H1 (cell line): ENCODE measurements around the gene PAK2.

Experiments used
- EP300 ChIP-seq, 2 experiments: IDR thresholded peaks; 1 replicate in 1 of 2; 2 replicates in 1 of 2; pipeline ENCODE4 v1.6.1; 2011 to 2012; ENCODE audit warnings: low read depth in 2 of 2, low read length in 2 of 2, mild to moderate bottlenecking in 2 of 2, borderline replicate concordance in 1 of 2, inconsistent platforms in 1 of 2, moderate library complexity in 1 of 2
- JUN ChIP-seq: IDR thresholded peaks from 2 replicates; pipeline ENCODE4 v1.6.1; 2011; ENCODE audit warnings: low read depth, mild to moderate bottlenecking, improper control_type of control experiment, low read length
- RAD21 ChIP-seq, 2 experiments: IDR thresholded peaks in 1 of 2; conservative IDR thresholded peaks in 1 of 2; 2 replicates each; pipeline ENCODE4 v1.6.1; 2011; ENCODE audit warnings: low read depth in 2 of 2, low read length in 2 of 2, improper control_type of control experiment in 1 of 2, inconsistent platforms in 1 of 2, mild to moderate bottlenecking in 1 of 2, moderate library complexity in 1 of 2

DNA sequence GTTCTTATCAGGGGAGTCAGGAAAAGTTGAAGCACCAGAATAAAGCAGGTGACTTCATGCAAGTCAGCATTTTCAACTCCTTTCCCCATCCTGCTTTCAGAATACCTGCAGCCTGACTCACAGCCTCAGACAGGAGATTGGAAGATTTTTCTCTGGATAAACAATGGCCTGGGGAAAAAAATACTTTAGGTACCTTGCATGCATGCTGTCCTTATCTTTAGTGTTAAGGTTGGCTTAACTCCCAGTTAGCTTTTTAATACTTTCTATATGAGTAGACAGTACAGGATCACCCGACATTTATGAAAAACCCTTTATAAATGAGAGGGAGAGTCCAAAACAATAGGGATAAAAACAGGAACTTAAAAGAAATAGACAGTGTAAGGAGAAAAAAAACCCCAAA is 53.6 kb downstream of the PAK2 start:
- no peak for TF ChIP-seq JUN
- no peak for TF ChIP-seq RAD21 (IDR thresholded peaks at IDR 0.05 in 1 of 2, conservative IDR thresholded peaks at IDR 0.05 in 1 of 2; ENCODE audit: low read depth in 2 of 2, low read length in 2 of 2)
- no peak for TF ChIP-seq EP300 (IDR thresholded peaks at IDR 0.05; ENCODE audit: borderline replicate concordance in 1 of 2, low read depth in 2 of 2, low read length in 2 of 2)
